ENCODE measurements around the gene NFATC1.

NFATC1 gene

GRCh38 chr18:79428287-79428686 is 32.6 kb downstream of the NFATC1 start:
- H3K27me3 ChIP-seq (ENCODE audit: control insufficient read depth, low read length): no peaks in the 10 kb centered on the region
- peaks cover 4% of the 10 kb centered on the region for H3K36me3 ChIP-seq (ENCODE audit: control insufficient read depth, low read length)
- no peaks in the 10 kb centered on the region for H3K9me2 ChIP-seq (replicated peaks; ENCODE audit: control insufficient read depth, low read length)
- no peaks in the 10 kb centered on the region for H3K9me3 ChIP-seq (ENCODE audit: control insufficient read depth, insufficient read depth, low read length)
- no peak overlapping the region for H3K27ac ChIP-seq (ENCODE audit: low read depth, low read length)
- no peak overlapping the region for H3K4me2 ChIP-seq (ENCODE audit: low read length)
- no peak for TF ChIP-seq EZH2phosphoT487 (IDR thresholded peaks at IDR 0.05; ENCODE audit: borderline replicate concordance, low read length)
- TF ChIP-seq CTCF (IDR thresholded peaks at IDR 0.05; ENCODE audit: low read depth, low read length, poor library complexity, severe bottlenecking): no peak
- H4K20me1 ChIP-seq (ENCODE audit: control insufficient read depth, insufficient read depth, low read depth, low read length): peaks cover 5% of the 10 kb centered on the region; the same call in 1 of the 2 replicates
- H3K79me2 ChIP-seq (ENCODE audit: control insufficient read depth, low read length): peaks cover 41% of the 10 kb centered on the region
- H3F3A ChIP-seq (ENCODE audit: control insufficient read depth, insufficient read depth): no peaks in the 10 kb centered on the region
- H3K4me1 ChIP-seq (ENCODE audit: control insufficient read depth, low read length): no peaks in the 10 kb centered on the region
- no peak overlapping the region for H3K4me3 ChIP-seq (ENCODE audit: low read length)

DNA sequence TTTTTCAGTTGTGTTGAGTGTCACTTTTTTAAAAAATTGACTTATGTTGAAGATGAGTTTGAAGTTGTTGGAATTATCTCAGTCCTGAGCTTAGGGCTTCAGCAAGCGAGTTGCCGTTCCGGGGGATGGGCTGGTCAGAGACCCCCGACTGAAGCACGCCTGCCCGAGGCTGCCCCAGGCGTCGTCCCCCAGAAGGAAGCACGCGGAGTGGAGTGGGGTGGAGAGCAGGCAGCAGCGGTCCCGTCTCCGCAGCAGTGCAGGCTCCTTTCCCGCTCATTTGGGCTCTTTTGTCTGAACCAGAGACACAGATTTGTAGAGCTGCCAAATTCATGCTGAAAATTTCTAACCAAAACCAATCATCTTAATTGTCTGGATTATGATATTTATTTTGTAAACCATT is 33.7 kb downstream of the NFATC1 start:
- Histone ChIP-seq H3K9me3 (ENCODE audit: control insufficient read depth, insufficient read depth, low read length) (no peaks in the 10 kb centered on the region), H3K27ac (ENCODE audit: low read depth, low read length) (no peak overlapping the region), H3K27me3 (ENCODE audit: control insufficient read depth, low read length) (no peaks in the 10 kb centered on the region), H3K4me3 (ENCODE audit: low read length) (no peak overlapping the region), H3K4me2 (ENCODE audit: low read length) (no peak overlapping the region), H3K36me3 (ENCODE audit: control insufficient read depth, low read length) (peaks cover 11% of the 10 kb centered on the region), H3K79me2 (ENCODE audit: control insufficient read depth, low read length) (peaks cover 41% of the 10 kb centered on the region), H3K4me1 (ENCODE audit: control insufficient read depth, low read length) (peaks cover 3% of the 10 kb centered on the region), H4K20me1 (ENCODE audit: control insufficient read depth, insufficient read depth, low read depth, low read length) (peaks cover 5% of the 10 kb centered on the region; the same call in 1 of the 2 replicates), H3K9me2 (replicated peaks; ENCODE audit: control insufficient read depth, low read length) (no peaks in the 10 kb centered on the region), H3F3A (ENCODE audit: control insufficient read depth, insufficient read depth) (no peaks in the 10 kb centered on the region)
- TF ChIP-seq EZH2phosphoT487 (IDR thresholded peaks at IDR 0.05; ENCODE audit: borderline replicate concordance, low read length) (no peak), CTCF (IDR thresholded peaks at IDR 0.05; ENCODE audit: low read depth, low read length, poor library complexity, severe bottlenecking) (no peak)

DNA sequence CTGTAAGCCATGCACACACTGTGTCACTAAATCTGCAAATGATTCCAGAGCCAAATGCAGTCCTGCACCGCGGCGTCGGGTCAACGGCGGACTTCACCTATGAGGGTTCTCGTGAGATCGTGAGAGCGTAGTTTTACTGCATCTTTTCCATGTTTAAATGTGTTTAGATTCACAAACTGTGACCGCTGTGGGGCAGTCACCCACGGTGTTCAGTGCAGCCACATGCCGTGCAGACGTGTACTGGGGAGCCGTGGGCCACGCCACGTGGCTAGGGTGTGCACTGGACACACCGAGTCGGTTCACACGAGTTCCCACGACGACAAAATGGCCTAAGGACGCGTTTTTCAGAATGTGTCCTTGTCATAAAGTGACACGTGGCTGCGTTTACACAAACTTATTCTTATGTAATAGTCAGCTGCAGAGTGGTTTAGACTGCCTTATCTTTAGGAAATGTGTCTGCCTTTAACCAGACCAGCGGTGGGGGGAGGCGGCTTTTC is 34.1 kb downstream of the NFATC1 start:
- no peaks in the 10 kb centered on the region for H3F3A ChIP-seq (ENCODE audit: control insufficient read depth, insufficient read depth)
- peaks cover 37% of the 10 kb centered on the region for H3K79me2 ChIP-seq (ENCODE audit: control insufficient read depth, low read length)
- H3K4me2 ChIP-seq (ENCODE audit: low read length): no peak overlapping the region
- H3K9me2 ChIP-seq (replicated peaks; ENCODE audit: control insufficient read depth, low read length): no peaks in the 10 kb centered on the region
- peaks cover 7% of the 10 kb centered on the region for H3K4me1 ChIP-seq (ENCODE audit: control insufficient read depth, low read length)
- H3K36me3 ChIP-seq (ENCODE audit: control insufficient read depth, low read length): peaks cover 13% of the 10 kb centered on the region
- no peaks in the 10 kb centered on the region for H3K27me3 ChIP-seq (ENCODE audit: control insufficient read depth, low read length)
- TF ChIP-seq EZH2phosphoT487 (IDR thresholded peaks at IDR 0.05; ENCODE audit: borderline replicate concordance, low read length): no peak
- TF ChIP-seq CTCF (IDR thresholded peaks at IDR 0.05; ENCODE audit: low read depth, low read length, poor library complexity, severe bottlenecking): no peak
- H3K4me3 ChIP-seq (ENCODE audit: low read length): no peak overlapping the region
- peaks cover 5% of the 10 kb centered on the region; the same call in 1 of the 2 replicates for H4K20me1 ChIP-seq (ENCODE audit: control insufficient read depth, insufficient read depth, low read depth, low read length)
- no peak overlapping the region for H3K27ac ChIP-seq (ENCODE audit: low read depth, low read length)
- no peaks in the 10 kb centered on the region for H3K9me3 ChIP-seq (ENCODE audit: control insufficient read depth, insufficient read depth, low read length)
